Epidermal melanocyte (primary cell): Measurements from ENCODE around the gene ADAMTS15.

Source experiments
- DNase-seq: peaks from one replicate; pipeline ENCODE4 v3.0.0; 2011; ENCODE audit warnings: low spot score; ENCODE audit not compliant: insufficient read length

The ADAMTS15 gene

GRCh38 chr11:130476922-130477491 is 28.6 kb downstream of the ADAMTS15 start:
- DNase-seq: peak; percentile 5

DNA sequence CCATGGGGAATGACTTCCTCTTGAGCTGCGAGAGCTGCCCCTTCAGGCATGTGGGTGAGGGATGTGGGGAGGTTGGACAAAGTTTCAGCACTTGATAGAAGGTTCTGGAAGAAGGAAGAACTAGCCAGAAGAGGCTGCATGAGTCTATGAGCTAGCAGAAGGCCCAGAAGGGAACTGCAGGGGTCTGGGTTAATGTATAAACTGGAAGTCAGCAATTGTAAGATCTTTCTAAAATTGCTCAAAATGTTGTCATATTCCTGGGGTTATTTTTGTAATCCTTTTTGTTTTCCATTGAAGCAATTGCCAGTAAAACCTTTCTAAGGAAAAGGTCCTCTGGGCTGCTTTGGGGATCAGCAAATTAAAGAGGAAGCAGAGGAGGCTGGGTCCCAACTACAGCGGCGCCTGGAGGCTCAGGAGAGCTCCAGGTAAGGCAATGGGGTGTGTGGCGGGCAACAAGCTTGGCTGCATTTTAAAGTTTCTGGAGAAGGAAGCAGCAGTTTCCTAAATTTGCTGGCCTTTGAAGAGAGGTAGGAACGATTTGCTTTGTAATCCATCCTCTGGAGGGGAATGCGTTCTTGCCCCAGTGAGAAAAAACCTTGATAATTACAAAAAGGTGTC is 29.2 kb downstream of the ADAMTS15 start:
- peak; percentile 14 for DNase-seq

DNA sequence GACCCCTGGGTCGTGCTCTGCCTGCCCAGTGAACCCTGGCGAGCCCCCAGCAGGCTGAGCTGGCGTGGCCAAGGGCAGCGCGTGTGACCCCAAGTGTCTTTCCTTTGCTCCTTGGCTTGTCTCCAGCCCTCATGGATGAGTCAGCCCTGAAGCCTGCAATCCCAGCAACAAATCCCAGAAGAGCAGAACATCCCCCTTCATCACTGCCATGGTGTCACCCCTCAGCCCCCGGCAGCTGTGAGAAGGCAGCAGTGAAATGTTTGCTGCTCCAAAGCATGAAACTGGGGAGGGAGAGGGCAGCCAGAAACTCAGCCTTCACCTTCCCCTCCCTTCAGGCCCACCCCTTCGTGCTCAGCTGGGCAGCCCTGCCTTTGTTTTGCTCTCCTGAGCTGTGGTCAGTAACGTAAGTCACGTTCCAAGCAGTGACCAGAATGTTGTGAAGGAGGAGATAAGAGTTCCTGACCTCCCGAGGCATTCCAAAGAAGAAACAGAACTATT is 29.8 kb downstream of the ADAMTS15 start:
- DNase-seq: peak; percentile 74

GRCh38 chr11:130478881-130479280 is 30.4 kb downstream of the ADAMTS15 start:
- DNase-seq: no peak

- no peak for DNase-seq
Measured at GRCh38 chr11:130480186-130480585, 31.7 kb downstream of the ADAMTS15 start.

DNA sequence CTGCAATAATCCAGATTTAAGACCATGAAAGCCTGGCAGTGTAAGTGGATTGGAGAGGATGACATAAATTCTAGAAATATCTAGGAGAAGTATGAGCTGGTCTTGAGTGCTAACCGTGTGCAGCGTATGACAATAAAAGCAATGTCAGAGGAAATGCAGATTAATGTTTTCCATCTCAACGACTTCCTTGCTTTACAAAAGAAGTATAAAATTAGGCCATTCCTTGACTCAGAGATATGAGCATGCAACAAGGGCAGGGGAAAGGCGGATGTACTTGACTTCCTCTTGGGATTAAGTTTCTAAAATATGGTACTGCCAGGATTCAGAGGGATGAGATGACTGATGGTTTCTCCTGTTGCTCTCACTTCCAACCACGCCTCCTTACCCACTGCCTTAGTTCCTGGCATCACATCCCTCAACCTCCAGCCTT is 32.3 kb downstream of the ADAMTS15 start:
- DNase-seq: no peak

DNA sequence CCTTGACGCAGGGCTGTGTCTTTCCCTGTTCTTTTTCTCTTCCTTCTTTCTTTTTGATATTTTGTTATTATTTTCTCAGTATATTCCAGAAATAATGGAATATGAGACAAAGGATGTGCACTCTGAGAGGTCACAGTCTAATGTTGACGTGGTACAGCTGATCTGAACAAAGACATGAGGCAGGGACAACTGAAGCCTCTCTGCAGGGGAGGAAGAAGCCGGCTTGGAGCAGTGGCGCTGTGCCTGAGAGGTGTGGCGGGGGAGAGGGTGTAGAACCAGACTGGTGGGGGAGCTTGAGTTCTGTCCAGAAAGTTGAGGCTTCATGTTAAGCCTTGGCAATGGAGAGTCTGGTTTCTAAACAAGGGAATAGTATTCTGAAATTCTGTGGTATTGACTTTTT is 34.7 kb downstream of the ADAMTS15 start:
- no peak for DNase-seq

GRCh38 chr11:130485983-130486382 is 37.5 kb downstream of the ADAMTS15 start:
- no peak for DNase-seq

DNA sequence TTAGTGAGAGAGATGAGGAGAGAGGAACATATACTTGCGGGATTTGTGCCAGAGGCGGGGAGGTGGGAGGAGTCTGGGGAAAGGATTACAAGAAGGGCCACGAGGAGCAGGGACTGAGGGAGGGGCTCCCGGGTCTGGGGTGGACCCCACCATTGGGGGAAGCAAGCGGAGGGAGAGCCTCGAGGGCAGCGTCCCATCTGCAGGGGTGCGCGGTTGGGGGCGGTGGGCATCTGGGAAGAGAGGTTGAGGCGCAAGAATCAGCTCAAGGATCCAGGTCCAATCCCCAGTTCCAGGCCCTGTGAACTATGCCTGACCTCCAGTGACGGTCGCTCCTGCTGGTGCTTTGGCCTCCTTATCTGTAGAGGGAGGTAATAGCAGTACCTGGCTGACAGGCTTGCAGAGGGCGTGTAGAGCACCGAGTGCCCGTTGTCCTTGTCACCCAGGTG is 38.0 kb downstream of the ADAMTS15 start:
- no peak for DNase-seq

GRCh38 chr11:130486987-130487923 is 38.8 kb downstream of the ADAMTS15 start:
- DNase-seq: no peak

- no peak for DNase-seq
Measured at GRCh38 chr11:130487924-130488815, 39.7 kb downstream of the ADAMTS15 start.

GRCh38 chr11:130488848-130489584 is 40.6 kb downstream of the ADAMTS15 start:
- no peak for DNase-seq

GRCh38 chr11:130489716-130490115 is 41.3 kb downstream of the ADAMTS15 start:
- DNase-seq: no peak

DNA sequence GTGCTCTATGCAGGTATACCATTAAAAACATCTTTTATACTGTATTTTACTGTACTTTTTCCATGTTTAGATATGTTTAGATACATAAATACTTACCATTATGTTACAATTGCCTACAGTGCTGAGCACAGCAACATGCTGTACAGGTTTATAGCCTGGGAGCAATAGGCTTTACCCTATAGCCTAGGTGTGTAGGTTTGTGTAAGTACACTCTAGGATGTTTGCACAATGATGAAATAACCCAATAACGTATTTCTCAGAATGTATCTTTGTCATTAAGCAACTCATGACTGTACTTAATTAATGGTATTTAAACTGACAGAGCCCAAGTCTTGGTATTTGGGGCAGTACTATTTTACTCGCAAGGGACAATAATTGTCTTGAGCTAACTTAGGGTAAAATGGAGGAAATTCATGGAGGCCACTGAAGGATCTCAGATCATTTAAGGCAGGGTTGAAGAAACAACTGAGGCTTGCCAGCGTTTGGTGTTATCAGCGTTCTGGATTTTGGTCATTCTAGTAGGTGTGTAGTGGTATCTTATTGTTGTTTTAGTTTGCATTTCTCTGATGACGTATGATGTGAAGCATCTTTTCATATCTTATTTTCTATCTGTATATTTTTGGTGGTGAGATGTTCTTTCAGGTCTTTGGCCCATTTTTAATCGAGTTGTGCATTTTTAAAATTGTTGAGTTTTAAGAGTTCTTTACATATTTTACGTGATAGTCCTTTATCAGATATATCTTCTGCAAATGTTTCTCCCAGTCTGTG is 42.4 kb downstream of the ADAMTS15 start:
- DNase-seq: no peak

- no peak for DNase-seq
Measured at GRCh38 chr11:130498181-130498580, 49.7 kb downstream of the ADAMTS15 start.

- no peak for DNase-seq
Measured at GRCh38 chr11:130499828-130500227, 51.4 kb downstream of the ADAMTS15 start.

GRCh38 chr11:130504317-130504716 is 55.9 kb downstream of the ADAMTS15 start:
- DNase-seq: no peak

DNA sequence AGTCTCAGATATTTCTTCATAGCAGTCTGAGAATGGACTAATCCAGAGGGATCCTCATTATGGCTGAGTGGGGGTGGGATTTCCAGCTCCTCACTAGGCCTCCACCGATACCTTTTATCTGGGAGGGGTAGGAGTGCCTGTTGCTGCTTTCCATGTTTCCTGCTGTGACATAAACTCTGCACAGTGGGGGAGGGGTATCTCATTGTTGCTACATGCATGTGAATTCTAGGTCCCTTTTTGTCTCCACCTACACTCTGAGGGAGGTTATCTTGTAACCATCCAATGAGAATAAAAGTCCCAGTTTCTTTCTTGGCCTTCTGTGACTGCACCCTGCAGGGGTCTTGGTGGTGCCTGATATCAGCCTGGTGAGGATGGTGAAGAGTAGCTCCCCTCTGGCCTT is 60.5 kb downstream of the ADAMTS15 start:
- DNase-seq: no peak

DNA sequence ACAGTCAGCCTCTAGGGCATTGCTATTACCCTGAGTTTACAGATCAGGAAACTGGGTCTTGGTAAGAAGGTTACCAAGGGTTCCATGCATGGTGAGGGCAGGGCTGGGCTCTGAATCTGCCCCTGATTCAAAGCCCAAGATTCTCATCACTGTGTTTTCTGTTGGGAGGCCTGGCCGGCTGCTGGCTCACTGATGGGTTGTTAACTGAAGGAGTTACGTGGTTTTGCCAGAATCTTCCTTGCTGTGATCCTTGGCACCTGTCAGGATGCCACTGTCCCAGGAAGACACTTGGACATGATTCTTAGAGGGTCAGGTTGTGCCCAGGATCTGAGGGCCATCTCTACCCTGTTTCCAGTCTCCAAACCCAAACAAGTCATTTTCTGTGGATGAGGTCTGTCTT is 61.5 kb downstream of the ADAMTS15 start:
- no peak for DNase-seq
